HG02571 (cell line): ENCODE results near the gene KRT72.

ENCODE experiments used
- ATAC-seq: cut with Tn5 transposase; IDR thresholded peaks from one replicate; pipeline ENCODE4 v1.9.1; 2021; ENCODE audit warnings: mild to moderate bottlenecking, moderate library complexity; ENCODE audit not compliant: unreplicated experiment

Gene KRT72

DNA sequence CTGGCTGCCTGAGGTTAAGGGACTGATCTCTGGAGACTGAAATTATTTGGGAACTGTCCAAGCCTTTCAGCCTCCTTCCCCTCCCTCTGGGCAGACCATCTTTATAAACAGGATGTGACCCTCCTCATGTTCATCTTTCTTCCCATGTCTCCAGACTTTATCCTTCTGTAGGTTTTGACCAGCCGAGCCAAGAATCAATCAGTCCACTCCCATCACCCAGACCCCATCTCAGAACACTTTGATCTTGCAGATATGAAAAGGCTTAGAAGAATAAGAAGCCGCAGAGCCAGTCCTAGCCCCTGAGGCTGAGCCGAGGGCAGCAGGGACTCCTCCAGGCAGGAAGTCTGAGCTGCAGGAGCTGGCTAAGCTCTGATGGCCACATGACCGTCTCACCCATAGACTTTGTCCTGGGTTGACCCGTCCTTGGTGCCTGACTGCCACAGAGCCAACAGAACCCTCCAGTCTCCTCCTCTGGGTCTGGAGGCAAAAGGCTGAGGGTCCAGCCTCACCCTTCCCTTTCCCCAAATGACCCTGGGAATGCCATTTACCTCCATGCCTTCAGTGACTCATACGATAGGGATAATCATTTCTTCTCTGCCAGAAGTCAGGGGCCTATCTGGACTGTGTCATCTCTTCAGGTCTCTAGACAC, 49.9 kb downstream of the KRT72 start:
- ATAC-seq, result no peak

DNA sequence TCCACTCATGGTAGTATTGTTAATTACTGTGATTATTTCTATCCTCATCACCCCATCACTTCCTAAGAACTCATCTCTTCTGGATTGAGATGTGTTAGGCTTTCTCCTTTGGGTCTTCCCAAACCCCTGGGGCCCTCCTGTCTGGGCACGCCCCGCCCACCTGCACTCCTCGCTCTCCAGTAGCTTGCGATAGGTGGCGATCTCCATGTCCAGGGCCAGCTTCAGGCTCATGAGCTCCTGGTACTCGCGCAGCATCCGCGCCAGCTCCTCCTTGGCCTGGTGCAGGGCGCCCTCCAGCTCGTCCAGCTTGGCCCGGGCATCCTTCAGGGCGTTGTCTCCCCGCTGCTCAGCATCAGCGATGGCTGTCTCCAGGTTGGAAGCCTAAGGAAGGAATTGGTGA, 55.1 kb downstream of the KRT72 start:
- ATAC-seq, result no peak

DNA sequence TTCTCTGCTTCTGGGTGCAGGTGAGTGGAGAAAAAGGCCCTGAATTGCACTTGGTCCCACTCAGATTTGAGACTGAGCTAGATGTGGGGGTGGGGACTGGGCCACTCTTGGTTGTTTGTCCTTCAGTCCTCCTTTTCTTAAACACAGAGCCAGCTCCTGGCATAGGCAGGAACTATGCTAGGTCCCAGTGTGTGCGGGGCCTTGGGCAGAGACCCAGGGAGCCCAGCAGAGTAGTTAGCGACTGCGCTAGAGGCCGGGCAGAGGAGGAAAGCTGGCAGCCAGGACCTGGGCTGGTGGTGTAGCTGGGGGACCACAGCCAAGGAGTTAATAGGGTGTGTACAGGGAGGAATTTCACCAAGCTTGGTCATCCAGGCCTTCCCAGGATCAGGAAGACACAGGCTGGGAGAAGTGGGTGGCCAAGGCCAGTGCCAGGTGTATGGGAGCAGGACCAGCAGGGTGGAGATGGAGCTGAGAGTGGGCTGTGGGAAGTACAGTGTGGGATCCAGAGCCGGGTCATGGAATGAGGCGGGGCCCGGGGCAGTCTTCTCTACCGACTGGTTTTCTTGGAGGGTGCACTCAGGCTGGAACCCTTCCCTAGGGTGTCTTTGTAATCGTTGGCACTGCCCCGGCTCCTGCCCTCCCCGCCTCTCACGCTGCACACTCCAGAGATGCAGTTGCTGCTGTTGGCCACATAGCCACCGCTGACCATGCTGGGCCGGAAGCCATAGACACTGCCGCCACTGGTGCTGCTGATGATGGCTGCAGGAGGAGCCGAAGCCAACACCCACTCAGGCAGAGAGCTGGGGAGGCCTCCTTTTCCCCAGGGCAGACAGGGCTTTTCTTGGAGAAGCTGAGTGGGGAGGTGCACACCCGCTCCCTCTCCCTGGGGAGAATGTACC, 57.0 kb downstream of the KRT72 start:
- ATAC-seq, result no peak

DNA sequence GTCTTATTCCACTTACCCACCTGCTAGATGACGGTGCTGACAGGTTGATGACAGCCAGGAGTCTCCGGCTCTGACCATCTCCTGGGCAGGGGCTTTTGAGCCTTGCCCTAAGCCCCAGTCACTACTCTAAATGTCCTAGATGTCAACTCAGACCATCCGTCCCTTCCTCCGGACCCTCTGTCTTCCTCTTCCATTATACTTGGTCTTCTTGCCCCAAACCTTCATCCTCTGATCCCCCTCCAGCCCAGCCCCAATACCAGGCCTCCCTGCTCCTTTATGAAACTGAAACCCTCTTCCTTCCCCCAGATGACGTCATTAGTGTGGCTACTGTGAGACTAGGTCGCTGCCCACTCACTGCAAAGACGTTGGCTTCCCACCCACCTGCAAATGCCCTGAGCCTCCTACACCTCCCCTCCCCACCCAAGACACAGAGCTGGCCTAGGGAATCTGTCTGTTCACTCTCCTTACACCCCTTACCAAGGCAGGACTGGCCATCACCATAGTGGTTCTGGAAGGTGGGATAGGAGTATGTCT, 58.4 kb downstream of the KRT72 start:
- ATAC-seq, result no peak

DNA sequence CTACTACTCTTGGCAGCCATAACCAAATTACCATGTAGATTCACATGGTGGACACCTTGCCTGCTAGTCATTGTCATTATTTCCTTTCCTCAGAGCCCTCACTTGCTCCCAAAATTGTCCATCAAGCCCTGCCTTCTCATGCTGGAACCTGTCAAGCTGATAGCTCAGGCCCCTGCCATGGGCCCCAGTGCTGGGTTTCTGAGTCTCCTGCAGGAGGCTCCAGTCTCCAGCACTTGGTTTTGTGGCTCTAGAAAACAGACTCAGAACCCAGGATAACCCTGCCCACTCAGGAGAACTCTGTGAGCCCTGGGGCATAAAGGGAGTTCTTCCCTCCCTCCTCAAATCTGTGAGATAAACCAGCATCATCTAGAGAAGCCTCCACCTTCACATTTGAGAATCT, 59.1 kb downstream of the KRT72 start:
- ATAC-seq, result no peak

- ATAC-seq, result no peak
Measured at GRCh38 chr12:52541709-52542108, 59.6 kb downstream of the KRT72 start.

- no peak for ATAC-seq
Measured at GRCh38 chr12:52540531-52540930, 60.7 kb downstream of the KRT72 start.

DNA sequence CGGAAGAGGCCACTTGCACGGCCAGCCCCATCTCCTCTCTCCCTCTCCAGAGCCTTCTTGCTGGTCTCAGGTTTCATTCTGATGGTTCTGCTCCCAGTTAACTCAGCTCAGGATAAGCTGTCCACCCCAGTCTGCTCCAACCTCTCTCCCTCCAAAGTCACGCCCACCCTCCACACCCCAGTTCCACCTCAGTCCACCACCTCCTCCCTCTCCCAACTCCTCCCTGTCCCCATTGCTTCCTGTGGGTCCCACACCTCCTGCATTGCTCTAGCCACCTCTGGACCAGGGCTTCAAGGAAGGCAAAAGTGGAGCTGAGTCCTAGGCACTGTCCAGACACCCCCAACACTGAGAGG, 61.5 kb downstream of the KRT72 start:
- no peak for ATAC-seq

DNA sequence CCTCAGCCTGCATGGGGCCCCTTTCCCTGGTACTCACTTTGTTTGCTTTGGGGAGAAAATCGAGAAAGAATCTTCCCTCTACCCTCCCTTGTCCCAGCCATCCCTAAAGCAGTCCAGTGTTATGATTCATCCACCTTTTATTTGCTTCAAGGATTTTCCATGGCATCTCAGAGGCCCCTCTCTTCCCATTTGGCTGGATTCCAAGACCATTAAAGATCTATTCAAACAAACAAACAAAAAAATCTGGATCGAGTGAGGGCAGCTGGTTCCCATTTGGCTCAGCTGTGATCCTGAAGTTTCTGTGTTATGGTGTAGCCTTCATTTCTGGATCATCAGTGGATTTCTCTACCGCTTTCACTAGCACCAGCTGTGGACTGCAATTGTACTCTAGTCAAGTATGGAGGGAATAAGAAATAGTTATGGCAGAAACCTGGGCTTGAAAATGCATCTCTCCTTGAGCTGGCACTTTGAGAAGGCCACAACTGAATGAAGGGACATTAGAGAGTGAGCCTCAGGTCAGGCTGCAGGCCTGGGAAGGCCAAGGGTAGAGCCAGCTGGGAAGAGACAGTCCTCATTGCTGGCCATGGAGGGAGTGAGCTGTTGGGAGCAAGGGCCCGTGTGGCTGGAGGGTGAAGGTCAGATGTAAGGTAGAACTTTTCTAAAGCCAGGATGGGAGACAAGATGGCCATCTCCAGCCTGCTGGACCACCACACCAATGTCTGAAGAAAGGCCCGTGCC, 62.0 kb downstream of the KRT72 start:
- no peak for ATAC-seq

DNA sequence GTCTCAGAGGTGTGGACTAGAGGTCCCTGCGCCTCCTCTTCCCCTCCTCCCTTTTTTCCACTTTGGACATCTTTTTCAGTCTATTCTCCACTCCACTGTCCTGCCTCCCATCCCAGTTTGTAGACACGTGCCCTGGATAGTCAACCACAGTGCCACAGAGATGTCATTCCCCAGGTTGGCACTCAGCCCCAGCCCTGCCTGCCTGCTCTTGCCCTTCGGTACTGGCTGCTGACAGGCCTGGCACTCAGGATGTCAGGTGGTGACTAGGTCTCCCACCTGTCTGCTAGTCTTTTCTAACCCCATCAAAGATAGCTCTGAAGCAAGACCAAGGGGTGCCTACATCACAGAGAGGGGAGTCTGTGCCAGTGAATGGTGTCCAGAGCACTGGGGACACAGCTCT, 64.2 kb downstream of the KRT72 start:
- no peak for ATAC-seq
